ENCODE measurements around the gene TMEM232. TPM values are rescaled to one million over a fixed set of nuclear protein-coding genes. Genes with fewer than 3 reads are reported as not detected.

Gene TMEM232
- total and polyA plus RNA-seq, 2 of the 4 experiments (the other 2 are of a cell fraction): 0.17 to 0.36 TPM

DNA sequence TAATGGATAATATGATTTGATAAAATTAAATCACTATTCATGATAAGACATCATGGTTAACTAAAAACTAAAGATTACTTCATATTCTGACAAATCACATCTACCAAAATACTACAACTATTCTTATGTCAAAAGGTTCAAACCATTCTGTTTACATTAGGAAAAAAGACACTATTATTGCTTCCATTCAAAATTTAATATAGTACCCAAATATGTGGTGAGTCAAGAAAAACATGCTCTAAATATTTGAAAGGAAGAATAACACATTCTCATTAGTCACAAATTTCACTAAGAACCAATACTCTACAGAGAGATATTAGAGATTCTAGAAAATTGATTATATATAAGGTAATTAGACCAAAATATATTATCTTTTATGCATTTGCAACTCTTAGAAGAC is 234.0 kb downstream of the TMEM232 start:
- intact Hi-C loops (cut with micrococcal nuclease): loop anchor here (10.0 kb wide), 1 partner anchor 838 kb away; no protein-coding TSS in a partner anchor
- Histone ChIP-seq H3K9me1 (ENCODE audit: insufficient read depth, low read length) (no peaks in the 10 kb centered on the region), H3K18ac (ENCODE audit: low read depth, low read length) (no peak overlapping the region), H4K91ac (ENCODE audit: insufficient read depth, low read depth, low read length) (no peak overlapping the region), H3K36me3 (ENCODE audit: control insufficient read depth, insufficient read depth, low read length) (no peaks in the 10 kb centered on the region), H4K5ac (ENCODE audit: low read depth, low read length) (no peak overlapping the region), H3K4me2 (ENCODE audit: low read depth, low read length) (no peak overlapping the region), H2BK5ac (ENCODE audit: low read depth, low read length, poor library complexity, severe bottlenecking) (no peak overlapping the region), H3K9ac (ENCODE audit: low read depth, low read length) (no peak overlapping the region), H3K23ac (ENCODE audit: low read depth, low read length) (no peak overlapping the region), H2BK15ac (ENCODE audit: low read depth, low read length) (no peak overlapping the region), H4K20me1 (ENCODE audit: insufficient read depth, low read length) (no peaks in the 10 kb centered on the region), H3K27me3 (ENCODE audit: control insufficient read depth, insufficient read depth, low read length) (no peaks in the 10 kb centered on the region), H3K14ac (replicated peaks; ENCODE audit: low read depth, low read length) (no peak overlapping the region), H3K56ac (ENCODE audit: extremely low read depth, insufficient read depth, low read length) (no peak overlapping the region), H3K4ac (ENCODE audit: low read depth, low read length) (no peak overlapping the region), H2BK120ac (ENCODE audit: low read depth, low read length) (no peak overlapping the region), H2AFZ (replicated peaks; ENCODE audit: low read length, poor library complexity) (no peak overlapping the region), H2AK5ac (ENCODE audit: low read depth, low read length) (no peak overlapping the region), H3K4me1 (ENCODE audit: control insufficient read depth, insufficient read depth, low read length) (no peaks in the 10 kb centered on the region), H2AK9ac (replicated peaks; ENCODE audit: low read depth, low read length, poor library complexity) (no peak overlapping the region), H3K27ac (ENCODE audit: insufficient read depth, low read length) (no peak overlapping the region), H3K4me3 (ENCODE audit: insufficient read depth, low read depth, low read length) (no peak overlapping the region), H3K79me1 (ENCODE audit: low read depth in 1 of 2, low read length in 2 of 2) (no peaks in the 10 kb centered on the region), H2BK20ac (ENCODE audit: low read depth, low read length) (no peak overlapping the region), H4K8ac (ENCODE audit: low read depth in 2 of 2, low read length in 2 of 2) (no peak overlapping the region), H3K9me3 (ENCODE audit: control insufficient read depth, insufficient read depth, low read length) (no peaks in the 10 kb centered on the region)
- DNase-seq (no peak), ATAC-seq (ENCODE audit: low read depth) (no peak)
- no TSS peak for BruUV-seq (replicated peaks)
- in situ Hi-C loops (cut with MboI; ENCODE audit: low sequenced_read_pairs): no loop called here
- ChIA-PET POLR2A (ENCODE audit: unreplicated experiment) (no interaction called here), CTCF (no interaction called here)
- TF ChIP-seq NFE2L2 (IDR thresholded peaks at IDR 0.05; ENCODE audit: low read depth, low read length): no peak
- TF ChIP-seq SMC3 (IDR thresholded peaks at IDR 0.05; ENCODE audit: low read depth, low read length): no peak
- no peak for TF ChIP-seq MXI1 (IDR thresholded peaks at IDR 0.05; ENCODE audit: borderline replicate concordance, low read depth, low read length)
- TF ChIP-seq MAFK (IDR thresholded peaks at IDR 0.05; ENCODE audit: low read depth, low read length): no peak
- no peak for TF ChIP-seq CHD1 (IDR thresholded peaks at IDR 0.05; ENCODE audit: low read depth, low read length)
- no peak for TF ChIP-seq MAZ (IDR thresholded peaks at IDR 0.05; ENCODE audit: borderline replicate concordance, low read depth, low read length)
- TF ChIP-seq, protein P1, sequence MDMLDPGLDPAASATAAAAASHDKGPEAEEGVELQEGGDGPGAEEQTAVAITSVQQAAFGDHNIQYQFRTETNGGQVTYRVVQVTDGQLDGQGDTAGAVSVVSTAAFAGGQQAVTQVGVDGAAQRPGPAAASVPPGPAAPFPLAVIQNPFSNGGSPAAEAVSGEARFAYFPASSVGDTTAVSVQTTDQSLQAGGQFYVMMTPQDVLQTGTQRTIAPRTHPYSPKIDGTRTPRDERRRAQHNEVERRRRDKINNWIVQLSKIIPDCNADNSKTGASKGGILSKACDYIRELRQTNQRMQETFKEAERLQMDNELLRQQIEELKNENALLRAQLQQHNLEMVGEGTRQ (IDR thresholded peaks at IDR 0.05; ENCODE audit: low read depth, low read length): no peak
- TF ChIP-seq, protein P2, sequence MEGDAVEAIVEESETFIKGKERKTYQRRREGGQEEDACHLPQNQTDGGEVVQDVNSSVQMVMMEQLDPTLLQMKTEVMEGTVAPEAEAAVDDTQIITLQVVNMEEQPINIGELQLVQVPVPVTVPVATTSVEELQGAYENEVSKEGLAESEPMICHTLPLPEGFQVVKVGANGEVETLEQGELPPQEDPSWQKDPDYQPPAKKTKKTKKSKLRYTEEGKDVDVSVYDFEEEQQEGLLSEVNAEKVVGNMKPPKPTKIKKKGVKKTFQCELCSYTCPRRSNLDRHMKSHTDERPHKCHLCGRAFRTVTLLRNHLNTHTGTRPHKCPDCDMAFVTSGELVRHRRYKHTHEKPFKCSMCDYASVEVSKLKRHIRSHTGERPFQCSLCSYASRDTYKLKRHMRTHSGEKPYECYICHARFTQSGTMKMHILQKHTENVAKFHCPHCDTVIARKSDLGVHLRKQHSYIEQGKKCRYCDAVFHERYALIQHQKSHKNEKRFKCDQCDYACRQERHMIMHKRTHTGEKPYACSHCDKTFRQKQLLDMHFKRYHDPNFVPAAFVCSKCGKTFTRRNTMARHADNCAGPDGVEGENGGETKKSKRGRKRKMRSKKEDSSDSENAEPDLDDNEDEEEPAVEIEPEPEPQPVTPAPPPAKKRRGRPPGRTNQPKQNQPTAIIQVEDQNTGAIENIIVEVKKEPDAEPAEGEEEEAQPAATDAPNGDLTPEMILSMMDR (conservative IDR thresholded peaks at IDR 0.05; ENCODE audit: low read depth, low read length): no peak
- no peak for TF ChIP-seq RCOR1 (IDR thresholded peaks at IDR 0.05; ENCODE audit: insufficient replicate concordance, low read length)
- no peak for TF ChIP-seq CEBPB (IDR thresholded peaks at IDR 0.05; ENCODE audit: low read depth, low read length)
- no peak for TF ChIP-seq POLR2A (IDR thresholded peaks at IDR 0.05; ENCODE audit: low read depth, low read length)
- no peak for TF ChIP-seq RAD21 (IDR thresholded peaks at IDR 0.05; ENCODE audit: low read length)
- no peak for TF ChIP-seq RFX5 (IDR thresholded peaks at IDR 0.05; ENCODE audit: low read depth, low read length)
- dilution Hi-C loops (cut with HindIII; ENCODE audit: low sequenced_read_pairs, unreplicated experiment): no loop called here
